HS-5 (cell line): ENCODE data around the gene GPR18.
"Not testable (repeated sequence)": the region's sequence is repeated elsewhere in the genome, so short reads cannot be mapped to it uniquely, and the experiment has no call there.

Source experiments
- DNase-seq: peaks from one replicate; pipeline ENCODE4 v3.0.0-alpha.2; 2012; ENCODE audit warnings: low read depth

The GPR18 gene

DNA sequence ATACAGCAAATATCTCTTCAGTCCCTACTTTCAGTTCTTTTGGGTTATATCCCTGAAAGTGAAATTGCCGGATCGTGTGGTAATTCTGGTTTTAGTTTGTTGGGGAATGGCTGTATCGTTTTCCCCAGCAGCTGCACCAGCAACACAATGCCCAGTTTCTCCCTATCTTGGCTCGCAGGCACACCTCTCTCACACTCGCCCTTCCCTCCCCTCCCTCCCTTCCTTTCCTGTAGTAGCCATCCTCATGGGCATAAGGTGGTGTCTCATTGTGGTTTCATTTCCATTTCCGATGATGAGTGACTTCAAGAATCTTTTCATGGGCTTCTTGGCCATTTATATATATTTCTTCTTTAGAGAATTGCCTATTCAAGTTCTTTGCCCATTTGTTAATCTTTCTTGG, 8.6 kb upstream of the GPR18 start:
- DNase-seq, result no peak

DNA sequence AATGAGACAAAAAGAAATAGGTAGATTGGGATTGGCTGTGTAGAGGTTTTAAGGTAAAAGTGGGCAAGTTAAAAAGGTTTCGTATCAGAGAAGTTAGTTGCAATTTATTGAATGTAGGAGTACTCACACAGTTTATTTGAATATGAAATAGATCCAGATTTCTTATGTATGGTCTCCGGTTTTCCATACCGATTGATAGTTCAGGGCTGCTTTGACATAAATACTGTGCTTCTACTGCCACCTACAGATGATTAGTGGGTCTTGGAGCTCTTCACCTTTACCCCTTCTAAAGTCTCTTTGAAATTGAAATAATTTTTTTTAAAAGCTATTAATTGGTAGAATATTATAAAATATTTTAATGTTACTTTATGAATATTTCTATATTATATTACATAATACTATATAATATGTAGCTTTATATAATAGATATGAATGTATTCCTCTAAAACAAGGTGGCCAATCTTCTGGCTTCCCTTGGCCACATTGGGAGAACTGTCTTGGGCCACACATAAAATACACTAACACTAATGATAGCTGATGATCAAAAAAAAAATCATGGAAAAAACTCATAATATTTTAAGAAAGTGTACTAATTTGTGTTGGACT, 7.7 kb upstream of the GPR18 start:
- DNase-seq, result no peak

DNA sequence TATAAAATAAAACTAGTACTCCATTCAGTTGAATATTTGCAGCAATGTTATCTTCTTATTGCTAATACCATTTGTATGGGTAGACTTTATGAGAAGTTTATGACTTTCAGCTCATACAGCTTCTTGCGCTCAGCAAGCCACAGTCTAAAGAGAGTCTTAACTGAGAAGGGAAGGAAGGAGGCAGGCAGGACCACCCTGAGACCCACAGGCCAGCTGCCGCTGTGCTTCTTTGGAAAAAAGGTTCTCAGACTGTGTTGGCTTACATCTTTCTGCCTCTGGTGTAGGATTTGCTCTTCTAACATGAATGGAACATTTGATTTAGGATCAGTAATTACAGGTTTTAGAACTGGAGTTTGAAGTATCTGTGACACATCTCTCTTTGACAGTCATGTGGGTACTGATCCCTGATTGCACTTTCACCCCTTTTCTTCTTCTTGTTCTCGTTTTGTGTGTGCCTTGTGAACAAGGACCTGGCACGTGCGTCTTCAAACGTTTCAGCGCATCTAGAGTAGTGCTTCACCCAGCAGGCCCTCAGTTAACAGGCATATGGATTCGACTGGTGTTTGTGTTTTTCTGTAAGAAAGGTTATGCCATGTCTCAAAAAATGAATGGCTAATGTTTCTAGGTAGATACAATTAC, 7.1 kb upstream of the GPR18 start:
- no peak for DNase-seq

DNA sequence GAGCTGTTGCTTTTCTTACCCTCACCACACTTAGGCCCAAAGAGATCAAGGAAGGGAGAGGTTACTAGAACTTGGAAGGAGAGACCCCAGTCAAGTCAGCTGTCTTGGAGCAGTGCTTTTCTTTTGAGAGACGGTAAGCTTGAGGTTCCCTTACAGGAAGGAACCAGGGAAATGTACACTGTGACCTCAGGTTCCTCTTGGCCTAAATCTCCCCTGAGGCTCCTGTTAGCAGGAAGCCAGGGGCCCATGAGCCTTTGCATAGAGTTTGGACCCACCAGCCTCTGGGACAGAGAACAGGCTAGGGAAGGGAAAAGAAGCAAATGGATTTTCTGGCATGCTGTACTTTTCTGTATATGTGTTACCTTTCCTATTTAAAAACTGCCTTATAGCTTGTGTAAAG, 5.9 kb upstream of the GPR18 start:
- DNase-seq, result no peak

DNA sequence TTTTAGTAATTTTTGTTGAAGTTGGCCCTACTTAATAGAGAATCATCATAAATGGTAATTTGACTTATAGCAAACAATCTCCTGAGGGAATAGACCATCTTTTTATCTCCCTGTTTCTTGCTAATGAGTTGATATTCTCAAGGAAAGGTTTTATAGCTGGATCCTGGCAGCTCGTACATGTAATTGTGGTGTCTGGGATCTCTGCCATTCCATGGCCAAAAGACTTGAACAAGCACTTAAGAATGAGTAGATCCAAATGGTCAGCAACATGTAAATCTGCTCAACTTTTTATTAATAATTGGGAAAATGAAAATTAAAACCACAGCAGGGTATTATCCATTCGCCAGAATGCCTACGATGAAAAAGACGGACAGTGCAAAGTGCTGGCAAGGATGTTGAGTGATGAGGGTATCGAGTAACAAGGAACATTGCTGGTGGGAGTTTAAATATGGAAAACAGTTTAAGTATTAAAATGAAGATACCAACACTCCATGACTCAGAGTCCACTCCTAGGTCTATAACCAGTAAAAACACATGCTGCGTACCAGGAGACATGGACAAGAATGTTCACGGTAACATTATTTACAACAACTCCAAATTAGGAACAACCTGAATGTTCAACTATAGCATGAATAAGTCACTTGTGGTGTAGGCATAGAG, 5.1 kb upstream of the GPR18 start:
- DNase-seq, result no peak

DNA sequence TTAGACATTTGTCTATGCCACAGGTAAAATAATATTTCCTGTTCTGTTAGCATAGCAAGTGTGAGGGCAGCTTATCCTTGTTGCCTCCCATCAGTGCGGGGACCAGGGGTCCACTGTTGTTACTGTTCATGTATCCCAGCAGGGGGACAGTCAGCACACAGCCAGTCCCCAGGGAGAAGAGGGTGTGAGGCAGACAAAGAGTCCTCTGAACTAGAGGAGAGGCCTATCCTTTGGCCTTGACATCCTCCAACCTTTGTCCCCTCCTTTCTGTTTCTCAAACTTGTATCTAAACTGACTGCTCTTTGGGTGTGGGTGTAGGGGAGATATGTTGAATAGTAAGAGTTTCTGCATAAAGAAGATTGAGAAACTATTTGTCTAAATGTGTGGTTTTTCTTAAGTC, 2.9 kb upstream of the GPR18 start:
- no peak for DNase-seq

DNA sequence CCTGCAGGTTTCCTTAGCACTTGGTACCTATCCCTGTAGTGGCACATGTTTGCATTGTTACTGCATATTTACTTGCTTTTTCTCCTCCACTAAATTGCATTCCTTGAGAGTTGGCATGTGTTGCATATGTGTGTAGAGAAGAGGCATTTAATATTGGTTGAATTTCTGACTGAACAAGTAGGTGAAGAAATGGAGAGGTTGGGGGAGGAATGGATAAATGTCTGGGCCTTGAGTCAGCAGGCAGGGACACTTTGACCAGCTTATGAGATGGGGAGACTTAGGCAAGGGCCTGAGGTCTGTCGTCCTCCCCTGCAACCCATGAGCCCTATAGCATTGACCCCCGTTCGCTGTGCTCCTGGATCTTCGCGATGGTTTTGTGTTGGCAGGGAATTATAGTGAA, 2.0 kb upstream of the GPR18 start:
- DNase-seq, result no peak

DNA sequence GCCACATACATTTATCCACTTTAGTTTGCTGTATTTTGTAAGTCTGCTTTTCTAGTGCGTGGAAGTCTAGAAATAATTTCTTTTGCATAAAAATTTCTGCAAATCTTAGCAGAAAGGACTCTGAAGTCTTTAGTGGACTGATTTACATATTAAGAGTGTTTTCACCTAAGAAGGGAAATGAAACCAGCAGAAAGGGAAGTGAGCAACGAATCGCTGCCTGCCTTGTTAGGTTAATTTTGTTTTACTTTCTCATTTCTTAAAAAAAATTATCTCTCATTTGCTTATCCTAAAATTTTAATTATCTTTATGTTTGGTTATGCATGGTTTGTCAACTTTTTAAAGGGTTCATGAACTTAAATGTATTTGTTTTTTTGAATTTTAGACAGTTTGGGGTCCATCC, 767 bp upstream of the GPR18 start:
- no peak for DNase-seq

DNA sequence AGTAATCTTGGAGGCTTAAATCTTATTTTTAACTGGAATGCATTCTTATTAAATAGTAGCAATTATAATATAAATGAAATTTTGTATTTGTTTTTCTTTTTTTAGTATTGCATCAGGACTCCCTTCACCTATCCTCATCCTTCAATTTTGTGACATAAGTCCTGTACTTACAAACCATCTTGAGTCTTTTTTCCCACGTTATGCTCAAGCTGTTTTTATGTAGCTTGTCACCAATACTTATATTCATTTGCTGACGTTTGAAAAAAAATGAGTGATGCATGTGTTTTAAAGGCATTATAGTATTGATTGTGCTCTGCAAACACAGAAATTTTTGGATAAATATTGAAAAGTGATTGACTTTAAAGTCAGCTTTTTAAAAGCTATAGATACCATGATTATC, 888 bp downstream of the GPR18 start:
- no peak for DNase-seq

DNA sequence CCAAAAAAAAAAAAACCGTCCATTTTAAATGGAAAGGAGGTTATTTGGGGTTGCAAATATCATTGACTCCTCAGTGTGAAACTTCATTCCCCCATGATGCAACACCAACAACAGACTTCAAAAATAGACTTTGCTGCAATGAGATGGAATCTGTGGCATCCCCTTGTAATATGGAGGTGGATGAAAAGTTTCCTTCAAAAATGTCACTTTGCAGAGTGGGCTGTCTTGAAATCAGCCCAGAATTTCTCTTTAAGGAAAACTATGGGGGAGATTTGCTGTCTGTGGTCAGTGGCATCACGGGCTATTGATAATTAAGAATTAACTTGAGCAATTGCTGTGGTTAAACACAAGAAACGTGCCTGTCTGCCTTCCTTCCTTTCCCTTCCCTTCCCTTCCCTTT, 1.5 kb downstream of the GPR18 start:
- no peak for DNase-seq

DNA sequence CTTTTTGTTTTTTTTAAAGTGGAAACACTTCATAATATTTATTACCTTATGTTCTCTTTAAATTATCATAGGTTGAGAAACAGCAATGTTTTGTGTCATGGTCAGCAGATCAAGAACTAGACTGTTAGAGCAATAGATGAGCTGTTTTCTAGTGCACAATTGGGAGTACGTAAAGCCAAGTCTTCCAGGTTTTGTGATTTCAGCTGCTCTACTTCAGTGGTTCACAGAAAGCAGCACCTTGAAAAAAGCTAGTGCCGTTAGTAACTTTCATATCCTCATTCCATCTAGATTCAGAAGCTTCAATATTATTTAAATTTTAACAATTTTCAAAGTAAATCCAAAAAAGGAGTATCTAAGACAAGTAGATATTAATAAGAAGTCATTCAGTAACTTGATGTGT, 1.9 kb downstream of the GPR18 start:
- no peak for DNase-seq

DNA sequence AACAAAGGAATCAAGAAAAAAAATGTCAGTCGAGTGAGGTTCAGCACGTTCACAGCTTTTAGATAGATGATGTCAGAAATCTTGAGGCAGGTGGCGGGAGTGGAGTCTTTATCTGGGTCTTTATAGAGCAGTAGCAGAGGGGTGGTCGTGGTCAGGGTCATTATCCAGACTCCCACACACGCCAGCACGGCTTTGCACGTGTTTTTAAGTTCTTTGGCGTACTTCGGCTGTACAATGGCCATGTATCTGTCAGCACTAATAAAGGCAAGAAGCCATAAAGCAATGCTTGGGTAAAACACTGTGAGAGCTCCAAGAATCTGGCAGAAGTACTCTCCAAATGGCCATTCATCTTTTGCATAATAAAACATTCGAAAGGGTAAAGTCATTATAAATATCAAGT, 2.9 kb downstream of the GPR18 start:
- no peak for DNase-seq

DNA sequence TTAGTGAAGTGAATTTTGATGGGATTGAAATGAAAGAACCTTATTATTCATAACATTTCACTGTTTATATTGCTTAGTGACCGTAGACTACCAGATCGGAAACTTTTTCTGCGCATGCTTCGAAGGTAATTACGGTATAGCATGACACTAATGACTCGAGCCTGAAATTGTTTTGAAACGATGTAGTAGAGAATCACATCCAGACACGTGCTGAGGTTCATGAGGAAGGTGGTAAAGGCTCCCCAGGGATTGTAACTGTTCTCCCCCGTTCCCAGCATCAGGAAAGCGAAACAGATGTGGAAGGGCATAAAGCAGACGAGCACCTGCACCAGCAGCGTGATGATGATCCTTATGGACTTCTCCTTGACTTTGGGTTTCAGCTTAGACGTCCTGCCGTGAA, 3.3 kb downstream of the GPR18 start:
- no peak for DNase-seq

DNA sequence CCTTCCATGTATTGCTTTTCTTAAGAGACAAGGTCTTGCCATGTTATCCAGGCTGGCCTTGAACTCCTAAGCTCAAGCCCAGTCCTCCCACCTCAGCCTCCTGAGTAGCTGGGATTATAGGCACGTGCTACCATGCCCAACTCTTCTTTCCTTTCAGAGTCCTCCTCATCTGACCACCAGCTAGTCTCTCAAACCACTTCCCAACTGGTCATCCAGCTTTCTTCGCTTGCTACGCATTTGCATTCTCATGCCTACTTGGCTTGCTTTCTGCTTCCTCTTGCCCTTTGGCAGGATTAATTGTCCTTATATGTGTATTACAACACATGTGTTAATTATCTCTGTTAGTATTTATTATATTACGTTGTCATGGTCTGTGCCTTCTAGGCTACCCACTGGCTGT, 6.3 kb downstream of the GPR18 start:
- no peak for DNase-seq

DNA sequence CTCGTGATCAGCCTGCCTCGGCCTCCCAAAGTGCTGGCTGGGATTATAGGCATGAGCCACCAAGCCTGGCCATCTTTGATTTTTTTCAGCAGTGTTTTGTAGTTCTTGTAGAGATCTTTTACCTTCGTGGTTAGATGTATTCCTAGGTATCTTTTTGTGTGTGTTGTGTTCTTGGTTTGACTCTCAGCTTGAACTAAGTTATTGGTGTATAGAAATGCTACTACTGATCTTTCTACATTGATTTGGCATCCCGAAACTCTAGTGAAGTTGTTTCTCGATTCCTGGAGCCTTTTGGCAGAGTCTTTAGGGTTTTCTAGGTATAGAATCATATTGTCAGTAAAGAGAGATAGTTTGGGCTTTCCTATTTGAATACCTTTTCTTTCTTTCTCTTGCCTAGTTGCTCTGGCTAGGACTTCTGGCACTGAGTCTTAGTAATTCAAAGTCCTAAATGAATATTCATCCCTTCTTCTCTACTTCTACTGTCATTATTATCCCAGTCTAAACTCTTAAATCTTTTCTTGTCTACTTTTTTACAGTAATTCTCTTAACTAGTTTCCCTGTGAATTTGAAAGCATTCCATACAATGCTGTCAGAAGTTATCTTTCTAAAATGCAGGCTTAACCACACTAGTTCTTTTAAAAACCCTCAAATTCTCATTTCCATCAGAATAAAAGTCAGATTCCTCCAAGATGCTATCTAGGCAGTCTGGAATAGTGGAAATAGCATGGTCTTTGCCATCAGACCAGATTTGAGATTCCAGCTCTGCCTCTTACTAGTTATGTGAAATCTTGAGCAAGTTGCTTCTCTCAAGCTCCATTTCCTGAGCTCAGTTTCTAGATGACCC, 7.0 kb downstream of the GPR18 start:
- no peak for DNase-seq

DNA sequence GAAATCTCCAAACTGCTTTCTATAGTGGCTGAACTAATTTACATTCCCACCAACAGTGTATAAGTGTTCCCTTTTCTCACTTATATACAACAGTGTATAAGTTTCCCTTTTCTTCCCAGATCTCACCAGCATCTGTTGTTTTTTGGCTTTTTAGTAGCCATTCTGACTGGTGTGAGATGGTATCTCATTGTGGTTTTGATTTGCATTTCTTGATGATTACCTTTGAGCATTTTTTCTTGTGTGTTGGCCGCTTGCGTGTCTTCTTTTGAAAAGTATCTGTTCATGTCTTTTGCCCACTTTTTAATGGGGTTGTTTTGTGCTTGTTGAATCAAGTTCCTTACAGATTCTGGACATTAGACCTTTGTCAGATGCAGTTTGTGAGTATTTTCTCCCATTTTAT, 8.6 kb downstream of the GPR18 start:
- DNase-seq, result not testable (repeated sequence)

DNA sequence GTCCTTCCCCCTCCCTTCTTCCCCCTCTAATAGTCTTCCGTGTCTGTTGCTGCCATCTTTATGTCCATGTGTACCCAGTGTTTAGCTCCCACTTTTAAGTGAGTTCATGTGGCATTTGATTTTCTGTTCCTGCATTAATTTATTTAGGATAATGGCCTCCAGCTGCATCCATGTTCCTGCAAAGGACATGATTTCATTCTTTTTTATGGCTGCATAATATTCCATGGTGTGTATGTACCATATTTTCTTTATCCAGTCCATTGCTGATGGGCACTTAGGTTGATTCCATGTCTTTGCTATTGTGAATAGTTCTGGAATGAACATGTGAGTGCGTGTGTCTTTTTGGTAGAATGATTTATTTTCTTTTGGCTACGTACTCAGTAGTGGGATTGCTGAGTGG, 9.0 kb downstream of the GPR18 start:
- DNase-seq, result not testable (repeated sequence)

DNA sequence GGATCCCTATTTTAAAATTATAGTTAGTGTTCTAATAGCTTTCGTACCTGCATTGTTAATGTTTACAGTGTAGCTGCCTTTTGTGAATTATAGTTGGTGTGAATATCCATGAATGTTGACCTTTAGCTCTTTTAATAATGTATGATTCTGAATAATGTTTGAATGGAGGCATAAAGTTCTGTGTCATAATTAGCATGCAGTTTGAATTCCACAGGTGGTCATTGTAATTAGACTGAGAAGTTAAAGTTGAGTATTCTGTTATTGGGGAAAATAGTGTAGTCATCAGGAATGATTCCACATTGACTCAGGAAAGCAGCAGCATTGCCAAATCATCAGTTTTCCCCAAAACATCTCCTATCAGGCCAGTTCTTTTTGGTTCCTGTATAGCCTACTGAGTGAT, 12.1 kb downstream of the GPR18 start:
- DNase-seq, result no peak

DNA sequence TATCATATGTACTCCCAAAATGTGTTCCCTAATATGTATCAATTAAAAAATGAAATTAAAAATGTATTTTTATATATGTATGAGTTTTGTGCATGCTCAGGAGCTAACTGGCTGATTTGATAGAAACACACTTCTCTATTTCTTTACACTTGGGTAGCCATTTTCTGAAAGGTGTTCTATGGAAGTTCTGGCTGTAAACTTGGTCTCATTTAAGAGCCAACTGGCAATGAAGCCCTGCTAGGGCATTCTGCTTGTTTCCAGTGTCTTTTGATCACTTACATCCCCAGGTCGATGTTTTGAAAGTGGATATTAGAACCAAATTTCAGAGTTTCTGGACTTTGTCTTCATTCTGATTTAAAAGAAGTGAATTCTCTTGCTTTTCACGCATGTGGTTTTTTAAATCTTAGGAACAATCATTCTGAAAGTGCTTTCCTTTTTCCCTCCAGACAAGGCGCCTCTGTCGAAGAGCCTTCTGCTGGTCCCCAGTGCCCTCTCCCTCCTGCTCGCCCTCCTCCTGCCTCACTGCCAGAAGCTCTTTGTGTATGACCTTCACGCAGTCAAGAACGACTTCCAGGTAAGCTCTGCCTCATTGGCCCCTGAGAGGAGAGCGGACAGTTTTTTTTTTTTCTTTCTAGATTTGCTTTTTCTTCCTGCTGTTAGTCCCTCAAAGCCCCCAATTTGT, 20.1 kb downstream of the GPR18 start:
- no peak for DNase-seq

DNA sequence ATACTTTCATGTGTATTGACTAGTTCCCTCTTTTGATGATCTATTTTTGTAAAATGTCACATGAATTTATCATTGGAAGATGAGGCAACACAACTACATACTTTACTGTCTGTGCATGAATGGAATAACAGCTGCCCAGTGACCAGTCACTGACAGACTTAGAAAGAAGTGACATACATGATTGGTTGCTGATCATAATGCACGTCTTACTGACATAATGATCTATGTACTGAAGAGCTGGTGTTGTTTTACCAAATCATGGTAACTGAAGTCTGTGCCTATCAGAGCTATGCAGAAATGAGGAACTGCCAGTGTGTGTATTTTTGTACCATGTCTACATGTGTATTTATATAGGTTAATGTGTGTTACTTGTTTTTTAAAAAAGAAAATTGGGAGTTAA, 26.5 kb downstream of the GPR18 start:
- no peak for DNase-seq

DNA sequence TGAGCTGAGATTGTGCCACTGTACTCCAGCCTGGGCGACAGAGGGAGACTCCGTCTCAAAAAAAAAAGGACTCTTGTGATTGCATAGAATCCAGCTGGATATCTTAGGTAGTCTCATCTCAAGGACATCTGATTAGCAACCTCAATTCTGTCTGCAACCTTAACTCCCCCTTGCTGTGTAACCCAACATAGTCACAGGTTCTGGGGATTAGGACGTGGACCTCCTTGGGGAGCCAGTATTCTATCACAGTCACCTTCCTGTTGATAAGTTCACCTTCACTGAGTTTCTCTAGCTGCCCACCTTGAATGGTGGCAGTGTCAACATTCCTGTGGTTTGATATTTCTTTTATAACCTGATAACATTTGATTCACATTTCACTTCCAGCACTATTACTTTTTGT, 27.2 kb downstream of the GPR18 start:
- no peak for DNase-seq

DNA sequence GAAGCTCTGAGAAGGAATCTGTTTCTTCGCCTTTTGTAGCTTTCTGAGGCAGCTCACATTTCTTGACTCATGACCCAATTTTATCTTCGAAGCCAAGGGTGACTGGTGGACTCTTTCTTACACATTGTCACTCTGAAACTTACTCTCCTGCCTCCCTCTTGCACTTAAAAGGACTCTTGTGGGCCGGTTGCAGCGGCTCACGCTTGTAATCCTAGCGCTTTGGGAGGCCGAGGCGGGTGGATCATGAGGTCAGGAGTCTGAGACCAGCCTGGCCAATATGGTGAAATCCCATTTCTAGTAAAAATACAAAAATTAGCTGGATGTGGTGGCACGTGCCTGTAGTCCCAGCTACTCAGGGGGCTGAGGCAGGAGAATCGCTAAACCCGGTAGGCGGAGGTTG, 27.6 kb downstream of the GPR18 start:
- DNase-seq, result not testable (repeated sequence)
